Measurements from ENCODE around the gene STK32C. TPM values are rescaled to one million over a fixed set of nuclear protein-coding genes. Genes with fewer than 3 reads are reported as not detected.

Gene STK32C
- total RNA-seq, 2 donors from 2014 or later: 2.6 to 3.7 TPM

DNA sequence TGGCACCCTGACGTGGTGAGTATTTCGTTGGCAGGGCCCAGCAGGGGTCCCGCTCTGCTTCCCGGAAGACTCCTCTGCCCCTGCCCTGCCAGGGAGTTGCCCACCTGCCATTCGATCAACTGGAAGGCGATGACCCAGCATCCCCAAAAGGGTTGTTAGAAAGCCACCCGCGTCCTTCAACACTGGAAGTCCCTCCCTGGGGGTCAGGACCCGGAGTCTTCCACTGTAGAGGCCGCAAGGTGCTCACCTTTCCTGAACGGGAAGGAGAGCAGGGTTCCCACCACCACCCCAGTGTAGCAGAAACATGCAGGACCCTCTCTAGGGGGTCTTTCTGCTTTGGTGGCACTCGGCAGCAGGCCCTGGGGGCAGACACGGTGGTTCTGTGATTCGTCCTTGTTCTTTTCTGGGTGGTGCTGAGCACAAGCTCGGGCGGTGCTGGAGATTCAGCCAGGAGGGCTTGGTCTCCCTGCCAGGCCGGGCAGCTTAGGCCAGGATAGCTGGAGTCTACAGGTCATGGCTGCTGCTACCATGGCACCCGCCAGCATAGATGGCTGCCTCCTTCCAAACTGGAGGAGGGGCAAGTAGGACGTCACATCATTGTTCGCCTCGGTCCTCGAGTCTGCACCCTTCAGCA, 140.6 kb downstream of the STK32C start:
- Histone ChIP-seq H3K27ac (no peak overlapping the region), H3K36me3 (no peaks in the 10 kb centered on the region), H3K4me1 (peaks cover 0 to 20% of the 10 kb centered on the region in 2 donors), H3K27me3 (no peaks in the 10 kb centered on the region), H3K4me3 (no peak overlapping the region), H3K9me3 (no peaks in the 10 kb centered on the region)
- DNase-seq (ENCODE audit: low spot score): no peak
- TF ChIP-seq, protein P1, sequence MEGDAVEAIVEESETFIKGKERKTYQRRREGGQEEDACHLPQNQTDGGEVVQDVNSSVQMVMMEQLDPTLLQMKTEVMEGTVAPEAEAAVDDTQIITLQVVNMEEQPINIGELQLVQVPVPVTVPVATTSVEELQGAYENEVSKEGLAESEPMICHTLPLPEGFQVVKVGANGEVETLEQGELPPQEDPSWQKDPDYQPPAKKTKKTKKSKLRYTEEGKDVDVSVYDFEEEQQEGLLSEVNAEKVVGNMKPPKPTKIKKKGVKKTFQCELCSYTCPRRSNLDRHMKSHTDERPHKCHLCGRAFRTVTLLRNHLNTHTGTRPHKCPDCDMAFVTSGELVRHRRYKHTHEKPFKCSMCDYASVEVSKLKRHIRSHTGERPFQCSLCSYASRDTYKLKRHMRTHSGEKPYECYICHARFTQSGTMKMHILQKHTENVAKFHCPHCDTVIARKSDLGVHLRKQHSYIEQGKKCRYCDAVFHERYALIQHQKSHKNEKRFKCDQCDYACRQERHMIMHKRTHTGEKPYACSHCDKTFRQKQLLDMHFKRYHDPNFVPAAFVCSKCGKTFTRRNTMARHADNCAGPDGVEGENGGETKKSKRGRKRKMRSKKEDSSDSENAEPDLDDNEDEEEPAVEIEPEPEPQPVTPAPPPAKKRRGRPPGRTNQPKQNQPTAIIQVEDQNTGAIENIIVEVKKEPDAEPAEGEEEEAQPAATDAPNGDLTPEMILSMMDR (IDR thresholded peaks at IDR 0.05): no peak

DNA sequence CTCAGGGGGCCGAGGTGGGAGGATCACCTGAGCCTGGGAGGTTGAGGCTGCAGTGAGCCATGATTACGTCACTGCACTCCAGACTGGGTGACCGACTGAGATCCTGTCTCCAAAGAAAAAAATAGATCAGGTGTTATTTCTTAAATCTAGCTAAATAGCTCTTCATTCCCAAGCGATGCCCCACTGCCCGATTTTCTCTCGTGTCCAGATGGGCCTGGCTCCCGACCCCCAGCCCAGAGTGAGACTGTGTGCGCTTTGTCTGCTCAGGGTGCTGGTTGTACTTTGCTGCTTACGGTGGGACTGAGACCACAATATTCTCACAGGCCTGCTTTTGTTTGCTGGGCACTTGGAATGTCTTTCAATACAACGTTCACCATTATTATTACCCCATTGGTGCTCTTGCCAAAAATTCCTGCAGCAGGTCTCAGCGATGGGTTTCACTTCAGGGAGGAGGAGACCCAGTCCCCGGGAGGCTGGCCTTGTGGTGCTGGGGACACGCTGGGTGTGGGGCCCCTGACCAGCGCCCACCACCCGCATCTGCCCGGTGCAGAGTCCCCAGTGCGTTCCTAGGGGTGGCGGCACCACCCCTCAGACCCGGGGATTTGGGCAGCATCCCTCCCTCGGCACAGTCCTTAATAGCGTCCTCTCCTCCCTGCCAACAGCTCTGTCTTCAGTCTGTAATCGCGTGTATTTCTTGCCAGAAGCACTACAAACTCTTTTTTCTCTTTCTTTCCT, 141.4 kb downstream of the STK32C start:
- Histone ChIP-seq H3K4me1 (peaks cover 0 to 25% of the 10 kb centered on the region in 2 donors), H3K27me3 (no peaks in the 10 kb centered on the region), H3K27ac (no peak overlapping the region), H3K36me3 (no peaks in the 10 kb centered on the region), H3K4me3 (no peak overlapping the region), H3K9me3 (no peaks in the 10 kb centered on the region)
- TF ChIP-seq, protein P1 (IDR thresholded peaks at IDR 0.05): no peak
- DNase-seq (ENCODE audit: low spot score): no peak

DNA sequence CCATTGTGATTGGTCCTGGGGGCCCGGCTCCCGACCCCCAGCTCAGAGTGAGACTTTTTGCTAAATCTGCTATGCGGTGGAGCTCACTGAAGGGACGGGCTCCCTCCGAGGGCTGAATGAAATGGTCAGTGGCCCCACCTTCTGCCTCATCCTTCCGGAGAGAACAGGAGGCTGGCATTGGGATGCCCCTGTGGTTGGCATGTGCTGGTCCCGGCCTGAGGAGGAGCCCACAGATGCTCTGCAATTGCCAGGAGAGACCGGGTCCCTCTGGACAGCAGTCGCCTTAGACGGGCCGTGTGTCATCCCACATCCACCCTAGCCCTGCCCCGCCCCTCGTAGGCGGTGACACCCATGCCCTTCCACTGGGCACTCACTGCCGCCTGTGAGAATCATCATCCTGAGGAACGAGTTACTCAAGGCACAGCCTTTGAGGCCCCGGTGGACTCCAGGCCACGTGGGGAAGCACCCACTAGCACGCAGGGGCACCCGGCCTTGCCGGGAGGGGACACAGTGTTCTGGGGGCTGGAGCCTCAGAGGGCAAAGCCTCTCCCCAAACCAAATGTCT, 142.3 kb downstream of the STK32C start:
- Histone ChIP-seq H3K27me3 (no peaks in the 10 kb centered on the region), H3K9me3 (no peaks in the 10 kb centered on the region), H3K4me1 (peaks cover 0 to 25% of the 10 kb centered on the region in 2 donors), H3K4me3 (no peak overlapping the region), H3K36me3 (no peaks in the 10 kb centered on the region), H3K27ac (no peak overlapping the region)
- no peak for DNase-seq (ENCODE audit: low spot score)
- TF ChIP-seq, protein P1 (IDR thresholded peaks at IDR 0.05): no peak

DNA sequence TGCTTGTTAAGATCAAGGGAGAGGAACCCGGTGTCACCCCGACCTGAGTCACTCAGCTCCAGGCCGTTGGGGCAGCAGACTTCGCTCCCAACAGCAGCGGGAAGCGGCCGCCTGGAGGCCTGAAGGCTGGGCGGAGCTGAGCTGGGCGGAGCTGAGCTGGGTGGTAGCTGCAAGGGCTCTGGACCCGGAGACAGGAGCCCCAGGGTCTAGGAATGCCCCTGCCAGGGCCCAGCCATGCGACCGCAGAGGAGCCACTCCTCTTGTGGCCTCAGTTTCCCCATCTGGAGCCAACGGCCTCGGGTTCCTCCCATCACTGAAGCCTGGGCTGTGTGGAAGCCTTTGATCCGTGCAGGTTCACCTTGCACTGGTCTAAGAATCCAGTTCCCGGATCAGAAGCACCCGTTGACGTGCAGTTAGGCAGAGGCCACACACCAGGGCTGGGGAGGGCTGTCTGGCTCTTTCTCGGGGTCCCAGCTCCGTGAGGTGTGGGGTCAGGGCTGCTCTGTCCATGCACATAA, 142.9 kb downstream of the STK32C start:
- Histone ChIP-seq H3K36me3 (no peaks in the 10 kb centered on the region), H3K4me3 (no peak overlapping the region), H3K9me3 (no peaks in the 10 kb centered on the region), H3K27me3 (no peaks in the 10 kb centered on the region), H3K4me1 (peaks cover 0 to 25% of the 10 kb centered on the region in 2 donors), H3K27ac (no peak overlapping the region)
- no peak for DNase-seq (ENCODE audit: low spot score)
- TF ChIP-seq, protein P1 (IDR thresholded peaks at IDR 0.05): no peak

DNA sequence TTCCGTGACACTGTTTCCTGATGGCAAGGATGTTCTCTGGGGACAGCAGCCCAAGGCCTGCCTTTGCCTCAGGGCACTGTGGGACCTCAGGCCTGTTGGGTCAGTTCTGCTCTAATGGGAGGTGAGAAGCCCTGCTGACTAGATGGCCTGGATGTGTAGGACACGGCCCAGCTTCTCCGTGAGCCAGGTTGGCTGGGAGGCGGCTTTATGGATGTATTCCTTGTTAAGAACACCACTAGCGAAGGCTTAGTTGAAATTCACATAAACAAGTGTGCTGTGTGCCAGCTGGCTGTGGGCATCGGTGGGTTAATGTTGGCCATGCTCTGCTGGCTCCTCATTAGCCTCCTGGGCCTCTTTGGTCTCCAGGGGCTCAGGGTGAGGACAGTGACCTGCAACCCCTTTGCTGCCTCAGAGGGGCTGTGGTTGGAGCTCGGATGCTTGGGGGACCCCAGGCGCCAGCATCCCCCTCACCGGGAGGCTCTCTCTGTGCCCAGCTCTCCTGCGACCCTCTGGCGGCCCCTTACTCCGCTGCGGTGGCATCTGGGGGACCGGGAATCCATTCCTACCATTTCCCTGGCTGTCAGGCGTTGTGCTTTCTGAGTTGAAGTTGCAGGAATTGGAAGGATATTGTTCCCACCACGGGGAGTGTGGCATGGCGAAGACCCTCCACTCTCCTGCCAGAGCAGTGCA, 143.8 kb downstream of the STK32C start:
- no peak overlapping the region for H3K27ac ChIP-seq
- H3K9me3 ChIP-seq: no peaks in the 10 kb centered on the region
- no peaks in the 10 kb centered on the region for H3K36me3 ChIP-seq
- peaks cover 0 to 25% of the 10 kb centered on the region in 2 donors for H3K4me1 ChIP-seq
- TF ChIP-seq, protein P1 (IDR thresholded peaks at IDR 0.05): no peak
- no peak for DNase-seq (ENCODE audit: low spot score)
- no peak overlapping the region for H3K4me3 ChIP-seq
- no peaks in the 10 kb centered on the region for H3K27me3 ChIP-seq
